B cell (primary cell): ENCODE results near the gene TBC1D17. TPM values are rescaled to one million over a fixed set of nuclear protein-coding genes. Genes with fewer than 3 reads are reported as not detected.

Experiments used
- ATAC-seq: fragments of 200-7000 bp; cut with Tn5 transposase; one replicate; pipeline ENCODE4 v1.10.0; 2021; ENCODE audit warnings: low read depth, mild to moderate bottlenecking, moderate number of reproducible peaks, moderate library complexity
- CTCF ChIA-PET: fragments of 350-600 bp; sonication (Branson Sonifier 250); formaldehyde crosslinking; loops from one replicate; lab custom pipeline; 2021; ENCODE audit warnings: antibody characterized with exemption, inconsistent platforms; lab: Charles Lee
- POLR2A ChIA-PET: fragments of 350-600 bp; sonication (Branson Sonifier 250); formaldehyde crosslinking; loops from one replicate; lab custom pipeline; 2021; ENCODE audit warnings: antibody characterized with exemption; lab: Charles Lee
- DNase-seq: peaks from one replicate; pipeline ENCODE4 v3.0.0; 2013
- H2AFZ ChIP-seq: 2 replicates; pipeline ENCODE4 v1.6.1; 2012; ENCODE audit warnings: mild to moderate bottlenecking, low read depth, low read length; ENCODE audit not compliant: insufficient read depth, poor library complexity, severe bottlenecking
- H3K27ac ChIP-seq, 2 donors: 1 replicate in 1 of 2; 2 replicates in 1 of 2; pipeline ENCODE4 v1.5.1; 2012 to 2013; ENCODE audit warnings: low read length in 2 of 2, mild to moderate bottlenecking in 2 of 2, moderate library complexity in 1 of 2
- H3K27me3 ChIP-seq, 4 experiments: fragments of 200-600 bp in 1 of 4; sonication (generic) in 1 of 4; replicated peaks in 1 of 4; 1 replicate in 2 of 4; 2 replicates in 2 of 4; pipeline versions ENCODE4 v1.6.1 to v1.7.0; 2013 to 2016; ENCODE audit warnings: low read length in 3 of 4, mild to moderate bottlenecking in 2 of 4, mixed read lengths in 1 of 4, moderate library complexity in 1 of 4; ENCODE audit not compliant: insufficient read depth in 4 of 4, control insufficient read depth in 3 of 4; ENCODE audit errors: control extremely low read depth in 1 of 4
- H3K36me3 ChIP-seq, 2 experiments: replicated peaks in 1 of 2; 1 replicate in 1 of 2; 2 replicates in 1 of 2; pipeline versions ENCODE4 v1.6.1 to v1.7.1; 2013; ENCODE audit warnings: low read length in 1 of 2; ENCODE audit not compliant: insufficient read depth in 2 of 2, control insufficient read depth in 1 of 2; ENCODE audit errors: control extremely low read depth in 1 of 2, extremely low read depth in 1 of 2
- H3K4me1 ChIP-seq, 2 donors: fragments of 200-600 bp in 1 of 2; sonication (generic) in 1 of 2; 1 replicate in 1 of 2; 2 replicates in 1 of 2; pipeline versions ENCODE4 v1.5.1 to v1.6.1; 2013 to 2017; ENCODE audit warnings: low read length in 2 of 2; ENCODE audit not compliant: control insufficient read depth in 2 of 2, insufficient read depth in 2 of 2
- H3K4me2 ChIP-seq: replicated peaks from 2 replicates; pipeline ENCODE3; 2012; ENCODE audit warnings: mild to moderate bottlenecking, low read depth, low read length; ENCODE audit not compliant: poor library complexity, severe bottlenecking
- H3K4me3 ChIP-seq, 5 experiments: fragments of 200-600 bp in 1 of 5; sonication (generic) in 1 of 5; 1 replicate in 3 of 5; 2 replicates in 2 of 5; pipeline versions ENCODE4 v1.5.1 to v1.7.0; 2011 to 2016; ENCODE audit warnings: low read length in 4 of 5, mild to moderate bottlenecking in 4 of 5, low read depth in 2 of 5, control low read depth in 1 of 5, moderate library complexity in 1 of 5; ENCODE audit not compliant: insufficient read depth in 1 of 5; ENCODE audit errors: control extremely low read depth in 1 of 5, extremely low read depth in 1 of 5
- H3K79me2 ChIP-seq: fragments of 200-600 bp; sonication (generic); one replicate; pipeline ENCODE4 v1.6.0; 2016; ENCODE audit warnings: low read length; ENCODE audit not compliant: control insufficient read depth, insufficient read depth
- H3K9ac ChIP-seq: fragments of 200-600 bp; sonication (generic); 2 replicates; pipeline ENCODE4 v1.6.1; 2017; ENCODE audit warnings: mild to moderate bottlenecking, low read length, moderate library complexity
- H3K9me3 ChIP-seq, 3 donors: one replicate each; pipeline versions ENCODE4 v1.6.1 to v1.7.1; 2013; ENCODE audit warnings: low read length in 2 of 3; ENCODE audit not compliant: control insufficient read depth in 2 of 3, insufficient read depth in 1 of 3; ENCODE audit errors: control extremely low read depth in 1 of 3
- H4K20me1 ChIP-seq: 2 replicates; pipeline ENCODE4 v1.6.0; 2012; ENCODE audit warnings: mild to moderate bottlenecking, low read length; ENCODE audit not compliant: insufficient read depth, control insufficient read depth, poor library complexity, severe bottlenecking
- H3K27ac Mint-ChIP-seq: one replicate; pipeline ENCODE4 v1.8.0; 2021; ENCODE audit warnings: mixed read lengths
- H3K27me3 Mint-ChIP-seq: one replicate; pipeline ENCODE4 v1.8.0; 2021; ENCODE audit warnings: mixed read lengths
- H3K4me1 Mint-ChIP-seq: one replicate; pipeline ENCODE4 v1.8.0; 2021; ENCODE audit warnings: mixed read lengths
- H3K4me3 Mint-ChIP-seq: one replicate; pipeline ENCODE4 v1.8.0; 2021; ENCODE audit warnings: mixed read lengths
- H3K9me3 Mint-ChIP-seq: one replicate; pipeline ENCODE4 v1.8.0; 2022; ENCODE audit warnings: mixed read lengths; ENCODE audit not compliant: insufficient read depth
- EZH2 ChIP-seq: IDR thresholded peaks from 2 replicates; pipeline ENCODE4 v1.6.1; 2012; ENCODE audit warnings: borderline replicate concordance, low read depth, mild to moderate bottlenecking, moderate library complexity, low read length; ENCODE audit not compliant: insufficient read depth, poor library complexity, severe bottlenecking
- WGBS: methylation state at CpG from one replicate; pipeline ENCODE4 v1.1.5; 2013; ENCODE audit warnings: missing lambda C conversion rate; ENCODE audit not compliant: insufficient coverage; 5-methylcytosine and 5-hydroxymethylcytosine counted together
- intact Hi-C: fragments of 100-400 bp; cut with micrococcal nuclease; formaldehyde crosslinking; loops from one replicate; pipeline ENCODE4 v1.10.0; 2022
- polyA plus RNA-seq: library from polyadenylated mRNA; depleted of rRNA; stranded (reverse); fragments of >200 nt; gene quantifications from 2 replicates; pipeline ENCODE4 v1.2.3, GENCODE V29; 2012
- total RNA-seq, 2 donors: library from RNA; stranded (reverse); fragments of 120-200 nt in 1 of 2; gene quantifications; 1 replicate in 1 of 2; 2 replicates in 1 of 2; pipeline versions ENCODE4 v1.2.3 to v1.2.4, GENCODE V29; 2013 to 2022
- TF ChIP-seq, protein P1 (sequence below): fragments of 200-600 bp; IDR thresholded peaks from one replicate; pipeline ENCODE4 v1.8.0; 2022; ENCODE audit warnings: antibody characterized with exemption, mild to moderate bottlenecking

TBC1D17 gene
- total and polyA plus RNA-seq, 2 donors (not counting 1 experiment from before 2014, with no cell fraction given) = 85.7 to 98.7 TPM

DNA sequence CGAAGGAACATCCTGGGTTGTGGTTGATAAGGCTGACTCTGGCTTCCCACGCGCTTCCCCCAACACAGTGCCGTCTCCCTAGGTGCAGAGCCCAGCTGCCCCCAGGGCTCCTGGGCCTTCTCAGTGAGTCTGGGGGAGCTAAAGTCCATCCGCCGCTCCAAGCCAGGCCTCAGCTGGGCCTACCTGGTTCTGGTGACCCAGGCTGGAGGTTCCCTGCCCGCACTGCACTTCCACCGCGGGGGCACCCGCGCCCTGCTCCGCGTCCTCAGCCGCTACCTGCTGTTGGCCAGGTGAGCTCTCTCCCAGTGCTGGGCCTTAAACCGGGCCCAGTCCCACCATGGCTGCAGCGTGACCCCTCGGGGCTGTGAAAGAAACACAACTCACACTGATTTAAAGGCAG lies 3.7 kb downstream of the TBC1D17 start:
- ChIA-PET CTCF (interaction anchor here (1.6 kb wide), 1 partner anchor 9 kb away, joined by 5 read pairs; no protein-coding TSS in a partner anchor), POLR2A (no interaction called here)
- TF ChIP-seq, protein P1, sequence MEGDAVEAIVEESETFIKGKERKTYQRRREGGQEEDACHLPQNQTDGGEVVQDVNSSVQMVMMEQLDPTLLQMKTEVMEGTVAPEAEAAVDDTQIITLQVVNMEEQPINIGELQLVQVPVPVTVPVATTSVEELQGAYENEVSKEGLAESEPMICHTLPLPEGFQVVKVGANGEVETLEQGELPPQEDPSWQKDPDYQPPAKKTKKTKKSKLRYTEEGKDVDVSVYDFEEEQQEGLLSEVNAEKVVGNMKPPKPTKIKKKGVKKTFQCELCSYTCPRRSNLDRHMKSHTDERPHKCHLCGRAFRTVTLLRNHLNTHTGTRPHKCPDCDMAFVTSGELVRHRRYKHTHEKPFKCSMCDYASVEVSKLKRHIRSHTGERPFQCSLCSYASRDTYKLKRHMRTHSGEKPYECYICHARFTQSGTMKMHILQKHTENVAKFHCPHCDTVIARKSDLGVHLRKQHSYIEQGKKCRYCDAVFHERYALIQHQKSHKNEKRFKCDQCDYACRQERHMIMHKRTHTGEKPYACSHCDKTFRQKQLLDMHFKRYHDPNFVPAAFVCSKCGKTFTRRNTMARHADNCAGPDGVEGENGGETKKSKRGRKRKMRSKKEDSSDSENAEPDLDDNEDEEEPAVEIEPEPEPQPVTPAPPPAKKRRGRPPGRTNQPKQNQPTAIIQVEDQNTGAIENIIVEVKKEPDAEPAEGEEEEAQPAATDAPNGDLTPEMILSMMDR = no peak
- TF ChIP-seq EZH2 = no peak
- intact Hi-C loops = no loop called here
- WGBS = 98% methylated on average over 14 of the region's 17 CpGs
- Histone ChIP-seq H3K4me2 (no peak overlapping the region), H3K4me3 (no peak overlapping the region), H3K79me2 (peaks cover 10% of the 10 kb centered on the region), H3K27me3 (no peaks in the 10 kb centered on the region), H3K9me3 (no peaks in the 10 kb centered on the region), H3K9ac (no peak overlapping the region), H3K4me1 (peaks cover 7 to 12% of the 10 kb centered on the region in 2 donors), H3K27ac (no peak overlapping the region), H2AFZ (no peak overlapping the region), H4K20me1 (peaks cover 47% of the 10 kb centered on the region), H3K36me3 (peaks cover 0 to 62% of the 10 kb centered on the region in 2 experiments)
- ATAC-seq = no peak
- Mint-ChIP-seq H3K9me3 (no peaks in the 10 kb centered on the region), H3K27me3 (no peaks in the 10 kb centered on the region), H3K4me3 (no peak overlapping the region), H3K4me1 (peaks cover 11% of the 10 kb centered on the region), H3K27ac (no peak overlapping the region)
- no peak for DNase-seq

- Histone ChIP-seq H3K4me3 (no peak overlapping the region), H4K20me1 (peaks cover 47% of the 10 kb centered on the region), H3K36me3 (peaks cover 0 to 62% of the 10 kb centered on the region in 2 experiments), H3K79me2 (peaks cover 8% of the 10 kb centered on the region), H2AFZ (no peak overlapping the region), H3K4me1 (peaks cover 7 to 12% of the 10 kb centered on the region in 2 donors), H3K27ac (no peak overlapping the region), H3K27me3 (no peaks in the 10 kb centered on the region), H3K9me3 (no peaks in the 10 kb centered on the region), H3K9ac (no peak overlapping the region), H3K4me2 (no peak overlapping the region)
- 100% methylated on average over 19 of the region's 31 CpGs for WGBS
- DNase-seq (no peak), ATAC-seq (no peak)
- Mint-ChIP-seq H3K4me1 (peaks cover 11% of the 10 kb centered on the region), H3K27me3 (no peaks in the 10 kb centered on the region), H3K9me3 (no peaks in the 10 kb centered on the region), H3K4me3 (no peak overlapping the region), H3K27ac (no peak overlapping the region)
- POLR2A ChIA-PET = no interaction called here
- intact Hi-C loops = no loop called here
- TF ChIP-seq, protein P1 = no peak
- TF ChIP-seq EZH2 = no peak
- CTCF ChIA-PET = interaction anchor here (1.6 kb wide), 1 partner anchor 9 kb away, joined by 5 read pairs; no protein-coding TSS in a partner anchor
Measured at GRCh38 chr19:49881672-49882394, 4.3 kb downstream of the TBC1D17 start.
